Ectodermal cell (in vitro differentiated cells): Measurements from ENCODE around the gene RCBTB1.
"Not testable (repeated sequence)": the region's sequence is repeated elsewhere in the genome, so short reads cannot be mapped to it uniquely, and the experiment has no call there.

Experiments used
- H3K27ac ChIP-seq: 2 replicates; pipeline ENCODE4 v1.7.0; 2013; ENCODE audit warnings: mild to moderate bottlenecking, low read depth, low read length; ENCODE audit not compliant: insufficient read depth, poor library complexity, severe bottlenecking
- H3K27me3 ChIP-seq: 2 replicates; pipeline ENCODE4 v1.7.0; 2013; ENCODE audit warnings: mild to moderate bottlenecking, low read length; ENCODE audit not compliant: insufficient read depth, control insufficient read depth, poor library complexity, severe bottlenecking
- H3K36me3 ChIP-seq: one replicate; pipeline ENCODE4 v1.7.0; 2013; ENCODE audit warnings: low read length; ENCODE audit not compliant: control insufficient read depth, insufficient read depth
- H3K4me1 ChIP-seq: one replicate; pipeline ENCODE4 v1.7.0; 2013; ENCODE audit warnings: low read length; ENCODE audit not compliant: control insufficient read depth, insufficient read depth
- H3K4me3 ChIP-seq: 2 replicates; pipeline ENCODE4 v1.7.0; 2013; ENCODE audit warnings: low read depth, low read length, control low read depth; ENCODE audit not compliant: insufficient read depth
- H3K9me3 ChIP-seq: 2 replicates; pipeline ENCODE4 v1.7.0; 2013; ENCODE audit warnings: mild to moderate bottlenecking, low read length, moderate library complexity; ENCODE audit not compliant: control insufficient read depth
- WGBS, 2 experiments: methylation state at CpG; one replicate each; pipeline ENCODE4 v1.1.7; 2013; ENCODE audit warnings: missing lambda C conversion rate in 2 of 2; 5-methylcytosine and 5-hydroxymethylcytosine counted together

Gene RCBTB1

GRCh38 chr13:49496837-49497236, 88.5 kb downstream of the RCBTB1 start:
- WGBS, 2 experiments = 89 to 92% methylated on average over 11 of the region's 11 CpGs

GRCh38 chr13:49495783-49496762, 89.3 kb downstream of the RCBTB1 start, which contains the start of gene PHF11:
Gene PHF11 (plus strand): TSS chr13:49495953. CDS start chr13:49496002, 49 bp downstream.
- Histone ChIP-seq H3K36me3 (no peaks in the 10 kb centered on the region), H3K4me3 (peak within 1 kb of the TSS; percentile 55), H3K27me3 (peaks cover 3% of the 10 kb centered on the region), H3K4me1 (no peaks in the 10 kb centered on the region), H3K27ac (peak within 1 kb of the TSS; percentile 38), H3K9me3 (no peaks in the 10 kb centered on the region)
- WGBS, 2 experiments = 6 to 8% methylated on average over 71 of the region's 71 CpGs

More at GRCh38 chr13:49496837-49497236, 88.5 kb downstream of the RCBTB1 start:
- not testable (repeated sequence) for H3K27ac ChIP-seq, H3K4me1 ChIP-seq, H3K4me3 ChIP-seq, H3K9me3 ChIP-seq, H3K27me3 ChIP-seq, H3K36me3 ChIP-seq

GRCh38 chr13:49494645-49495044, 90.7 kb downstream of the RCBTB1 start:
- no peaks in the 10 kb centered on the region for H3K9me3 ChIP-seq
- no peaks in the 10 kb centered on the region for H3K36me3 ChIP-seq
- H3K4me1 ChIP-seq = no peaks in the 10 kb centered on the region
- no peak overlapping the region for H3K27ac ChIP-seq
- peaks cover 3% of the 10 kb centered on the region for H3K27me3 ChIP-seq
- 90 to 100% methylated on average over 2 of the region's 2 CpGs for WGBS, 2 experiments
- H3K4me3 ChIP-seq = no peak overlapping the region

GRCh38 chr13:49488563-49488962, 96.8 kb downstream of the RCBTB1 start:
- Histone ChIP-seq H3K4me1 (no peaks in the 10 kb centered on the region), H3K27ac (no peak overlapping the region), H3K9me3 (no peaks in the 10 kb centered on the region), H3K36me3 (no peaks in the 10 kb centered on the region), H3K4me3 (no peak overlapping the region), H3K27me3 (no peaks in the 10 kb centered on the region)
- 100% methylated on average over 2 of the region's 2 CpGs; no CpG with 5 or more reads in 1 of the 2 experiments for WGBS, 2 experiments
